HG03025 (cell line): ENCODE measurements around the gene AP4S1.
"Not testable (repeated sequence)": the region's sequence is repeated elsewhere in the genome, so short reads cannot be mapped to it uniquely, and the experiment has no call there.

Experiments
- ATAC-seq: cut with Tn5 transposase; IDR thresholded peaks from one replicate; pipeline ENCODE4 v1.9.1; 2021; ENCODE audit warnings: mild to moderate bottlenecking, moderate library complexity; ENCODE audit not compliant: unreplicated experiment, low FRiP score

The AP4S1 gene

DNA sequence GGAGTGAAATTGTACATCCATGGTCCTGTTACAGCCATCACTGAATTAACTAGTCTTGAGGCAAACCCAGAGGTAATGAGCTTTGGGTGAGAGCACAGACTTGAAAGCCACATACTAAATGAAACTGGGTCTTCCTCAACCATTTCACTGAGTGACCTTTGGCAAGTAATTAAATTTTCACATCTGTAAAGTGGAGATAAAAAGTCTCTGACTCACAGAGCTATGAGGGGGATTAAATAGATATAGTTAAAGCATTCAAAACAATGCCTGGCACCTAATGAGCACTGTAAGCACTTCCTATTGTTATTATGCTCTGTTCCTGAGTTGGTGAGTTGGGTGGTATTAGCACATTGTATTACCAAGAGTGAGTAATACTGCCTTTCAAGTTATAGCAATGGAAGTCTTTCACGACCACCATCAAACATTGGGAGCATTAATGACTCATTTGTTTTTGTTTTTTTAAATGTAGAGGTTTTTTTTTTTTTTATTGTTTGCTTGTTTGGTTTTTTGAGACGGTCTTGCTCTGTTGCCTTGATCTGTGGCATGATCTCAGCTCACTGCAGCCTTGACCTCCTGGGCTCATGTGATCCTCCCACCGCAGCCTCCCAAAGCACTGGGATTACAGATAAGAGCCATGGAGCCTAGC lies 13.2 kb downstream of the AP4S1 start:
- no peak for ATAC-seq

DNA sequence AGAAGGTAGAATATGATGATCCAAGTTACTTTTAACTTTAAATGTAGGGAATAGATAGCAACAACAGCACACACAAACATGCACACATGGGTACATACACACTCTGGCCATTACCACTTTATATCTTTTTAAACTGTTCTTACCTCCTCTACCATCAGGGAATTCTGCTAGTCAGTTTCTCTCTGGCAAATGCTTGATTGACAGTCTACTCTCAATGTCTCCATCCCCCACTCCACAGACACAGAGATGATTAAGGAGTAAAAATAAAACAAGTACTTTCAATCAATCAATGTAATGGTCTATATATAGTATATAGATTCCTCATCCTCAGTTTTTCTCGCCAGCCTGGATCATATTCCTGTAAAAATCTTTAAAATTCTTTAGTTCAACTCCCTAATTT lies 16.9 kb downstream of the AP4S1 start:
- ATAC-seq, result no peak

- not testable (repeated sequence) for ATAC-seq
Measured at GRCh38 chr14:31042893-31043292, 17.4 kb downstream of the AP4S1 start.

DNA sequence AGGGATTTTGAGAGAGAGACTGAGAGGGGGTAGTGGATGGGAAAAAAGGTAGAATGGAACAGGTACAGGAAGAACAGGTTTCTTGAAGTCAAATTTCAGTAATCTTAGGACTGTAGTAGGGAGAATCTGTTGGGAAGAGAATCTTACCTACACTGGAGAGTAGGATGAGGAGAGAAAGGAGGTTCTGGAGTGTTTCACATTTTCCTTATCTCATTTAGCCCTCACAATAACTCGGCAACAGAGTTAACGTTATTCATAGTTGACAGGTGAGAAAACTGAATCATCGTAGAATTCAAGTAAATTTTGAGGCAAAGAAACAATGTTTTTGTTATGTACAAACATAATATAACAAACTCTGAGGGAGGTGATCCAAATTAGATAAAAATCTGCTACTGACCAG lies 17.9 kb downstream of the AP4S1 start:
- ATAC-seq, result no peak

DNA sequence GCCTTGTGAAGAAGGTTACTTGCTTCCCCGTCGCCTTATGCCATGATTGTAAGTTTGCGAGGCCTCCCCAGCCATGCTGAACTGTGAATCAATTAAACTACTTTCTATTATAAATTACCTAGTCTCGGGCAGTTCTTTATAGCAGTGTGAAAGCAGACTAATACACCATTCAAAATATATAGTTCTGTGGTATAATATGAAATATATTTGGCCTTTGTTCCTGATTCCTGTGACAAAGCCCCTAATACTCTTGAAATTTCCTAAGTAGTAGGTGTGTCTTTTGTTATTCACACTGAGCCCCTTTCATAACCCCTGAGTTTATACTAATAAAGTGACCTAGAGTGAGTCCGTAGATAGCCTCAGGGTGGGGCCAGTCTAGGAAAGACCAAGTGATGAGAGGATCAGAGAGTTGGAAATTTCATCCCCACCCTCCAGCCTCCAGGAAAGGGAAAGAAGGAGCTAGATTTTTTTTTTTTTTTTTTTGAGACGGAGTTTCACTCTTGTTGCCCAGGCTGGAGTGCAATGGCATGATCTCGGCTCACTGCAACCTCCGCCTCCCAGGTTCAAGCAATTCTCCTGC lies 20.1 kb downstream of the AP4S1 start:
- ATAC-seq, result no peak

- ATAC-seq, result no peak
Measured at GRCh38 chr14:31047503-31047902, 22.1 kb downstream of the AP4S1 start.

DNA sequence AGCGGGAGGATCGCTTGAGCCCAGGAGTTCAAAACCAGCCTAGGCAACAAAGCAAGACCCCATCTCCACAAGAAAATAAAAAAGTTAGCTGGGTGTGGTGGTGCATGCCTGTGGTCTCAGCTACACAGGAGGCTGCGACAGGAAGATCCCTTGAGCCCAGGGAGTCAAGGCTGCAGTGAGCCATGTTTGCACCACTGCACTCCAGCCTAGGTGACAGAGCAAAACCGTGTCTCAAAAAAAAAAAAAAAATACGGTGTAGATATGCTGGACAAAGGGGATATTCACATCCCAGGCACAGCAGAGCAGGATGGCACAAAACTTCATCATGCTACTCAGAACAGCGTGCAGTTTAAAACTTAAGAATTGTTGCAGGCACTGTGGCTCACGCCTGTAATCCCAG lies 25.6 kb downstream of the AP4S1 start:
- ATAC-seq, result no peak

DNA sequence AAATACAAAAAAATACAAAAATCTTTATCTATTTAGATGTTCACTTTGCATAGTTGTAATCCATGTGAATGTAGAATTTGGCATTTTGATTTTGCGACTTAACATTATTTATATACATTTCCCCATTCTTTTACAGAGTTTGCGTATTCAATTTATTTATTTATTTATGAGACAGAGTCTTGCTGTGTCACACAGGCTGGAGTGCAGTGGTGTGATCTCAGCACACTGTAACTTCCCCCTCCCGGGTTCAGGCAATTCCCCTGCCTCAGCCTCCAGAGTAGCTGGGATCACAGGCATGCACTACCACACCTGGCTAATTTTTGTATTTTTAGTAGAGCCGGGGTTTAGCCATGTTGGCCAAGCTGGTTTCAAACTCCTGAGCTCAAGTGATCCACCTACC lies 26.1 kb downstream of the AP4S1 start:
- no peak for ATAC-seq

DNA sequence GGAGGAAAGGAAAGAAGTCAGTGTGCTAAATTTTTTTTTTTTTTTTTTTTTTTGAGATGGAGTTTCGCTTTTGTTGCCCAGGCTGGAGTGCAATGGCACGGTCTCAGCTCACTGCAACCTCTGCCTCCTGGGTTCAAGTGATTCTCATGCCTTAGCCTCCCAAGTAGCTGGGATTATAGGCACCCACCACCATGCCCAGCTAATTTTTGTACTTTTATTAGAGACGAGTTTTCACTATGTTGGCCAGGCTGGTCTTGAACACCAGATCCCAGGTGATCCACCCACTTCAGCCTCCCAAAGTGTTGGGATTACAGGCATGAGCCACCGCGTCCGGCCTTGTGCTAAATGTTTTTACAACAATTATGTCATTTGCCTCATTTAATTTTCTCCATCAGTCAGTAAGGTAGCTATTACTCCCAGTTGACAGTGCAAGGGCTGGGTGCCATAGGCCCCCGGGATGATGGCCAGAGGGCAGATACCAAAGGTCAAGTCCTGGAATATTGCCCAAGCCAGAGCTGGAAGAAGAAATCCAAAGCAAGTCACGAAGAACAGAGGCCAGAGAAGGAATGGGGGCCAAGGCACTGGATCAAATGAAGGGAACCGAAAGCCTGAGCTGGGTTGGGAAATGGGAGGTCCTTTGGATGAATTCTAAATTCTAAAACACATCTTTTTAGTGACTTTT lies 27.6 kb downstream of the AP4S1 start:
- not testable (repeated sequence) for ATAC-seq

- ATAC-seq, result no peak
Measured at GRCh38 chr14:31057035-31057434, 31.6 kb downstream of the AP4S1 start.

DNA sequence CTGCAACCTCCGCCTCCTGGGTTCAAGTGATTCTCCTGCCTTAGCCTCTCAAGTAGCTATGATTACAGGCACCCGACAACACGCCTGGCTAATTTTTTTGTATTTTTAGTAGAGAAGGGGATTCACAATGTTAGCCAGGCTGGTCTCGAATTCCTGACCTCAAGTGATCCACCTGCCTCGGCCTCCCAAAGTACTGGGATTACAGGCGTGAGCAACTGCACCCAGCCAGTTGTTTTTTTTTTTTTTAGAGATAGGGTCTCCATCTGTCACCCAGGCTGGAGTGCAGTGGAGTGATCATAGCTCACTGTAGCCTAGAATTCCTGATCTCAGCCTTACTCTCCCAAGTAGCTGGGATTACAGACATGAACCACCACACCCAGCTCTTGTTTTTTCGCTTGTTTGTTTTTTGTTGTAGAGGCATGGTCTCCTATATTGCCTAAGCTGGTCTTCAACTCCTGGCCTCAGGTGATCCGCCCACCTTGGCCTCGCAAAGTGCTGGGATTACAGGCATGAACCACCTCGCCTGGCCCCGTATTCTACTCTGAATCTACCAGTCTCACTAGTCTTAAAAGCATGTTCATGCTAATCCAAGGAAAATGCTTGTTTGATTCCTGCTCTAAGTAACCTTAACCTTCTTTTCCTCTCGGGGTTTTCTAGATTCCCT lies 32.4 kb downstream of the AP4S1 start:
- no peak for ATAC-seq

DNA sequence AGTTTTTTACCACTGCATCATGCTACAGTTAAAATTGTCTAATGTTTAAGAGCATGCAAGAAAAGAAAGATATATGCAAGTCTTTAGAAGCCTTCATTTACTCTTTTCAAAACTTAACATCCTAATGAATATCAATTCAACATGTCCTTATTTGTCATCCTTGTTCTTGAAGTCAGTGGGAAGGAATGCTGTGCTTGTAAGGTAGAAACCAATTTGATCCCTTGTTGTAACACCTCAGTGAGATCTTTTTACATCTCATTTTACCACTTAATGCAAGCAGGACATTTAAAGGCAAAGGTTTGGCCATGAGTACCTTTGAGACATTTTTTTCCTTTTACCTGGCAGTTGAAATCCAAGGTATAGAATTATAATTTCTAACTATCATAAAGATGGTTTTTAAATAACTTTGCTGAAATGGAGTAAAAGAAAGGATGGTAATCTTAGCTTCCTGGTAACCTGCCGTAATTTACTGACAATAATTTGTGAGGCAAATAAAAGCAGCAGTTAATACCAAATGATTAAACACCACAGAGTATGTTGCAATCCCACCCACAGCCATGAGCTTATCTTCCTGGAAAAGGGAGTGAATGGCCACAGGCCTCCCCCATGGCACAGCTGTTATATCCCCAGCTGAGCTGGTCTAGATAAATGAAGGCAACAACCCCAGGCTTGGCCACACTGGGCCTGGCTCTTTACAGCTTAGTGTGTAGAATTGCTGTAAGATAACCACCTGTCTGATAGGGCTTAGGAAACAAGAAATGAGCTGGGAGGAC lies 33.9 kb downstream of the AP4S1 start:
- no peak for ATAC-seq

DNA sequence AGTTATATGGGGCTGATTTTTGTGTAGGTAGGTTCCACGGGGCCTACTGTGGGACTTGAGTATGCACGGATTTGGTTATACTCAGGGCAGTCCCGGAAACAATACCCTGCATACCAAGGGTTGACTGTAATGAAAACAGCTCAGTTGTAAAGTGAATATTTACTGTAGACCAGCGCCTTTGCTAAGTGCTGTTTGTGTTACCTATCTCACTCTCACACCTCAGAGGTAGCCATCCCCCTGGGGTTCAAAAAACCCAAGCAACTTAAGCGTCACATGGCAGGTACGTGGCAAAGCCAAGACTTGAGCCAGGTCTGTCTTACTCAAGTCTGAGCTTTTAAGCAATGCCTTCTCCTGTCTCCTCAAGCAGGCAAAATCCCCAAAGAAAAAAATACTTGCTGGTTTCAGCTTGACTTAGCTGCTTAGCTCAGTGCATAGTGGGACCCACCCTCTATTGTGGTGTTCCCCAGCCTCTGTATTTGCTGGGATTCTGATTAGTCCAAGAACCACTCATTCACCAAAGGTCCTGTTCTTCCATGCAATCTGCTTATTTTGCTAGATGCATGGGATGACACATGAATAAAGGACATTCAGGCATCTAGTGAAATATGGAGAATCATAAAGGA lies 34.9 kb downstream of the AP4S1 start:
- no peak for ATAC-seq

DNA sequence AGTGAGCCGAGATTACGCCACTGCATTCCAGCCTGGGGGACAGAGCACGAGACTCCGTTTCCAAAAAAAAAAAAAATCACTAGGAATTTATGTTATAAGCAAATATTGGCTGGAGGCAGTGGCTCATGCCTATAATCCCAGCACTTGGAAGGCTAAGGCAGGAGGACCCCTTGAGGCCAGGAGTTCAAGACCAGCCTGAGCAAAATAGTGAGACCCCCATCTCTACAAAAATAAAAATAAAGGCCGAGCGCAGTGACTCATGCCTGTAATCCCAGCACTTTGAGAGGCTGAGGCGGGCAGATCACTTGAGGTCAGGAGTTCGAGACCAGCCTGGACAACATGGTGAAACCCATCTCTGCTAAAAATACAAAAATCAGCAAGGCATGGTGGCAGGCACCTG lies 37.5 kb downstream of the AP4S1 start:
- not testable (repeated sequence) for ATAC-seq

DNA sequence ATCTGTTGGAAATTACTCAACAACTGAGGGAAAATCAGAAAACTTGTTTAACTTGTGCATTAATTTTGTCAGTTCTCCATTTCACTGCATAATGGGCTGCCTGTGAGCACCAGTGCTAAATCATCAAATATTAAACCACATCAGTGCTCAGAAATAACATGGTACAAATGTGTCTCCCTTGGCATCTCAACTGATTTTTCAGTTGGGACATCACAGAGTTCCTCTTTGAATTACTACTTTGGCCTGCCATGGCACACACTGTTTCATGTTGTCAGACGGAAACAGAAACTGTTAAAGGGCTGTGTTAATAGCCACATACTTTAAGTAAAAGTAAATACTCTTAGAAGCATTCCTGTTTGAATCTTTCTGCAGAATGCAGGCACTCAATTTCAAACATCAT lies 42.8 kb downstream of the AP4S1 start:
- ATAC-seq, result no peak

DNA sequence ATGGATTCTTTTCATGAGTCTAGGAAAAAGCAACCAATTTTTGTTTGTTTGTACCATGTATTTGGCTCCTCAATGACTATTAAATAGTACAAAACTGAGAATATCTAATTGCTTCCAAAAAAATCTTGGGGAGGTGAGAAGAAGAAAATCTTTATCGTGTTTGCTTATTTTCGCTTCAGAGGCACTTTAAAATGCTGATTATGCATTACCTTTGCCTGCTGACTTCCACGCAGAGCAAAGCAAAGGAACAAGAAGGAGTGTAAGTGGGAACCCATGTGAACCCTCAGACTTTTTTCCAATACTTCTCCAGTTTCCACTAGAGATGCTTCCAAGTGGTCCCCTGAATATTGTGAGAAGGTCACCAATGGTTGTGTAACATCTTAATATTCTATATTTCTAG lies 43.9 kb downstream of the AP4S1 start:
- ATAC-seq, result no peak

DNA sequence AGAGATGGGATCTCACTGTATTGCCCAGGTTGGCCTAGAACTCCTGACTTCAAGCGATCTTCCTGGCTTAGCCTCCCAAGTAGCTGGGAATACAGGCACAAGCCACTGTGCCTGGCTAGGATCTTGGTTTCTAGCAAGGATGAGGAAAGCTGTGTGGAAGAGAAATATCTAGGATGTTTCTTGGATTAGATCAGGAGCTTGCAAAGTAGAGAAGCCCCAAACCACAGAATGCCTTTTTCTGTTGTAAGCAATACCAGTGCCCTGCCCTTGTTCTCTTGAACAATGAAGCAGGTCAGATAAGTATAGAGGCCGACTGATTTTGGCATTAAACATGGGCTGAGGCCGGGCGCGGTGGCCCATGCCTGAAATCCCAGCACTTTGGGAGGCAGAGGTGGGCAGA lies 45.0 kb downstream of the AP4S1 start:
- ATAC-seq, result no peak

- no peak for ATAC-seq
Measured at GRCh38 chr14:31071151-31071550, 45.7 kb downstream of the AP4S1 start.

- ATAC-seq, result no peak
Measured at GRCh38 chr14:31075144-31075543, 49.7 kb downstream of the AP4S1 start.

GRCh38 chr14:31078766-31079165 lies 53.3 kb downstream of the AP4S1 start:
- ATAC-seq, result no peak
